ENCODE data around the gene PTGDS.

DNA sequence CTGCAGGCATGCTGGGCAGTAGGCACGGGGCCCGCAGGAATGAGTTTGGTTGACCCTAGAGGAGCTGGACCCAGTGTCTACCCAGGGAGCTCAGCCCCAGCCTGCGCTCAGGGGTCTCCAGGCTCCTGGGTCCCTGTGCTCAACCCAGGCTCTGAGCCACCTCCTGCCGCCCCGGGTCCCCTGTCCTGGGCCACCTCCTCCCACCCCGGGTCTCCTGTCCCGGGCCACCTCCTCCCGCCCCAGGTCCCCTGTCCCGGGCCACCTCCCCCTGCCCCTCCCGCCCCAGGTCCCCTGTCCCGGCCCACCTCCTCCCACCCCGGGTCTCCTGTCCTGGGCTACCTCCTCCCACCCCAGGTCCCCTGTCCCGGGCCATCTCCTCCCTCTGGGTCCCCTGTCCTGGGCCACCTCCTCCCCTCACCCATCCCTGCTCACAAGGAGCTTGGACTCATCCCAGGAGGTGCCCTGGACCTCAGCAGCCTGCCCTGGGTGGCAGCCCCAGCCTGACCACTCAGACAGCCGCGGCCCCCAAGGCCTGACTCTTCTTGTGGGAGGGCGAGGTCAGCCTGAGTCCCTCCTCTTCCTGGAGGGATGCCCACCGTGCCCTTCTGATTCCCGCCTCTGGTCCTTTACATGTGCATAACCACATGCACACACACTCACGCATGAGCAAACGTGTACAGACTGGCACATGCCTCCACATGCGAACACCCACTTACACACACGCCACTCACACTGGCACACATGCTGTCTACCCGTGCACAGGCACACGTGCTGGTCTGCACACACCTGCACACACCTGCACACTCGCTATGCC, 22.8 kb upstream of the PTGDS start:
- TF ChIP-seq POLR2AphosphoS5 (IDR thresholded peaks at IDR 0.05; ENCODE audit: low read depth, low read length) (no peak), POLR2A (IDR thresholded peaks at IDR 0.05; ENCODE audit: low read depth, low read length) (no peak)
